ENCODE measurements around the gene CEPT1. TPM values are rescaled to one million over a fixed set of nuclear protein-coding genes. Genes with fewer than 3 reads are reported as not detected.

Gene CEPT1
- total RNA-seq, 1 experiment from 2014 or later: 34.2 TPM

GRCh38 chr1:111202366-111202706 lies 62.3 kb downstream of the CEPT1 start:
- no peaks in the 10 kb centered on the region for H3K27me3 ChIP-seq (ENCODE audit: insufficient read depth, low read length)
- H4K20me1 ChIP-seq (ENCODE audit: insufficient read depth): no peaks in the 10 kb centered on the region
- ChIA-PET POLR2A (interaction anchor here (0.6 to 1.4 kb wide), 2 partner anchors 12 to 73 kb away, joined by 3 read pairs; no protein-coding TSS in a partner anchor), CTCF (interaction anchor here (1.3 kb wide), 1 partner anchor 11 kb away, joined by 3 read pairs; no protein-coding TSS in a partner anchor), RAD21 (ENCODE audit: low non-redundant PET in 1 of 2, low total read pairs in 2 of 2, uncharacterized antibody in 2 of 2, unreplicated experiment in 2 of 2) (no interaction called here)
- H3K9me3 ChIP-seq (ENCODE audit: control insufficient read depth in 1 of 2, insufficient read depth in 1 of 2, low read depth in 1 of 2, low read length in 2 of 2): no peaks in the 10 kb centered on the region
- no peaks in the 10 kb centered on the region for H3K9me2 ChIP-seq (ENCODE audit: insufficient read depth)
- H3K4me2 ChIP-seq (ENCODE audit: low read length): peak overlapping the region; percentile 97
- peaks cover 0 to 10% of the 10 kb centered on the region in 2 experiments; a peak in 1 of 4 replicates for H3K36me3 ChIP-seq (ENCODE audit: control insufficient read depth in 1 of 2, insufficient read depth in 2 of 2, low read length in 2 of 2)
- TF ChIP-seq POLR2AphosphoS5 (IDR thresholded peaks at IDR 0.05; ENCODE audit: low read depth, low read length) (no peak; the same call in 1 of the 2 replicates), MAX (IDR thresholded peaks at IDR 0.05) (peak; percentile 29; the same call in 1 of the 2 replicates), SP1 (IDR thresholded peaks at IDR 0.05; ENCODE audit: low read depth) (peak; percentile 64), ZNF274 (IDR thresholded peaks at IDR 0.05; ENCODE audit: low read depth, low read length) (no peak), EGR1 (IDR thresholded peaks at IDR 0.05; ENCODE audit: low read depth) (peak; percentile 33; the same call in 1 of the 2 replicates)
- H3K4me3 ChIP-seq (replicated peaks in 1 of 2; ENCODE audit: low read depth in 1 of 2, low read length in 2 of 2): peak overlapping the region; percentile 56 to 66
- no peak for ATAC-seq
- BruUV-seq (replicated peaks): no TSS peak
- peaks cover 39 to 55% of the 10 kb centered on the region in 2 experiments for H3K4me1 ChIP-seq (ENCODE audit: control insufficient read depth in 1 of 2, insufficient read depth in 2 of 2, low read length in 2 of 2)
- no peak for DNase-seq (ENCODE audit: low read depth, low spot score)
- no peak overlapping the region for H2AFZ ChIP-seq (ENCODE audit: low read depth, low read length, poor library complexity, severe bottlenecking)
- intact Hi-C loops (cut with micrococcal nuclease): no loop called here
- H3K9ac ChIP-seq (ENCODE audit: low read length): peak overlapping the region; percentile 77
- H3K79me2 ChIP-seq (ENCODE audit: insufficient read depth, low read length): peaks cover 36% of the 10 kb centered on the region
- H3K27ac ChIP-seq (ENCODE audit: low read depth, low read length): peak overlapping the region; percentile 89

GRCh38 chr1:111202707-111203623 lies 62.9 kb downstream of the CEPT1 start:
- Histone ChIP-seq H3K4me2 (ENCODE audit: low read length) (peak overlapping the region; percentile 97), H3K27me3 (ENCODE audit: insufficient read depth, low read length) (no peaks in the 10 kb centered on the region), H3K4me3 (replicated peaks in 1 of 2; ENCODE audit: low read depth in 1 of 2, low read length in 2 of 2) (peak overlapping the region; percentile 56 to 66), H3K4me1 (ENCODE audit: control insufficient read depth in 1 of 2, insufficient read depth in 2 of 2, low read length in 2 of 2) (peaks cover 39 to 55% of the 10 kb centered on the region in 2 experiments), H3K9ac (ENCODE audit: low read length) (peak overlapping the region; percentile 77), H3K79me2 (ENCODE audit: insufficient read depth, low read length) (peaks cover 36% of the 10 kb centered on the region), H3K27ac (ENCODE audit: low read depth, low read length) (peak overlapping the region; percentile 89), H3K36me3 (ENCODE audit: control insufficient read depth in 1 of 2, insufficient read depth in 2 of 2, low read length in 2 of 2) (peaks cover 0 to 4% of the 10 kb centered on the region in 2 experiments; a peak in 1 of 4 replicates), H3K9me2 (ENCODE audit: insufficient read depth) (no peaks in the 10 kb centered on the region), H3K9me3 (ENCODE audit: control insufficient read depth in 1 of 2, insufficient read depth in 1 of 2, low read depth in 1 of 2, low read length in 2 of 2) (no peaks in the 10 kb centered on the region), H2AFZ (ENCODE audit: low read depth, low read length, poor library complexity, severe bottlenecking) (no peak overlapping the region), H4K20me1 (ENCODE audit: insufficient read depth) (no peaks in the 10 kb centered on the region)
- RAD21 ChIA-PET (ENCODE audit: low non-redundant PET in 1 of 2, low total read pairs in 2 of 2, uncharacterized antibody in 2 of 2, unreplicated experiment in 2 of 2): interaction anchor here in 1 of 2 experiments (0.9 kb wide), 1 partner anchor 20 kb away, joined by 3 read pairs; no protein-coding TSS in a partner anchor
- intact Hi-C loops (cut with micrococcal nuclease): no loop called here
- POLR2A ChIA-PET: interaction anchor here (0.6 to 1.4 kb wide), 2 partner anchors 11 to 72 kb away, joined by 3 read pairs; no protein-coding TSS in a partner anchor
- no peak for DNase-seq (ENCODE audit: low read depth, low spot score)
- no TSS peak for BruUV-seq (replicated peaks)
- CTCF ChIA-PET: interaction anchor here (1.3 kb wide), 1 partner anchor 11 kb away, joined by 3 read pairs; no protein-coding TSS in a partner anchor
- peak; percentile 18 for ATAC-seq
- TF ChIP-seq YY1 (IDR thresholded peaks at IDR 0.05; ENCODE audit: extremely low read depth, insufficient replicate concordance, low read depth, low read length) (no peak), MAX (IDR thresholded peaks at IDR 0.05) (no peak), ATF3 (IDR thresholded peaks at IDR 0.05) (no peak), ZNF274 (IDR thresholded peaks at IDR 0.05; ENCODE audit: low read depth, low read length) (no peak), JUND (IDR thresholded peaks at IDR 0.05) (no peak), POLR2AphosphoS5 (IDR thresholded peaks at IDR 0.05; ENCODE audit: low read depth, low read length) (no peak), SRF (IDR thresholded peaks at IDR 0.05; ENCODE audit: low read depth) (no peak), FOSL1 (IDR thresholded peaks at IDR 0.05; ENCODE audit: low read depth) (no peak), CBX3 (IDR thresholded peaks at IDR 0.05; ENCODE audit: low read depth) (0 out of 2 replicates have a peak, but pooled peaks have one; percentile 29), EZH2phosphoT487 (IDR thresholded peaks at IDR 0.05; ENCODE audit: borderline replicate concordance) (no peak), ZBTB33 (IDR thresholded peaks at IDR 0.05; ENCODE audit: extremely low read depth, insufficient replicate concordance, low read length) (no peak)
